ENCODE measurements around the gene RAX.

GRCh38 chr18:59219672-59220163 lies 53.5 kb downstream of the RAX start, which contains the start of gene GRP:
- TF ChIP-seq CTCF (IDR thresholded peaks at IDR 0.05; ENCODE audit: insufficient read depth, low read length, poor library complexity, severe bottlenecking) (no peak), EZH2phosphoT487 (conservative IDR thresholded peaks at IDR 0.05; ENCODE audit: low read length) (no peak)

Measured in SU-DHL-6 (cell line).